Measurements from ENCODE around the gene TF.

Gene TF

DNA sequence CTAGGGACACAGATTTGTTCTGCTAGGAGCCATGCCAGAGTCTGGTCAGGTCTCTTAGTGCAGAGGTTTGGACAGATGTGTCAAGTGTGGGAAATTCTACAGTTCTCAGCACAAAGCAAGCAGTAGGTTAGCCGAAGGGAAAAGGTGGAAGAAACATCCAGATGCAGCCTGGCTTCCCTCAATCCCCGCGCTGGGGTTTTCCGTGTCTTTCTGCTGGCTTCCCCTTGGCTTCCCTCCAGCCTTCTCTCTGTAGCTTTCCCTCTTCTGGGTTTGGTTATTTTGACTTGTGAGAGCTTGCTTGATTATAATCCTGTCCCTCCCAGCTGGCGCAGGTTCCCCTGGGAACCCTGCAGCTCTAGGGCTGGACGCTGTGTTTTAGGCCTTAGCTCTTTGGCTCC, 4.1 kb downstream of the TF start:
- no peaks in the 10 kb centered on the region for H3K36me3 ChIP-seq (ENCODE audit: insufficient read depth, low read length)
- no peak for DNase-seq (ENCODE audit: low read depth, low spot score)
- H3K9me3 ChIP-seq (ENCODE audit: low read depth, low read length) = no peaks in the 10 kb centered on the region
- no peak for TF ChIP-seq EZH2 (IDR thresholded peaks at IDR 0.05)
- TF ChIP-seq FOXP2 (optimal IDR thresholded peaks at IDR 0.05; ENCODE audit: control extremely low read depth, extremely low read length, insufficient read depth) = no peak
- no peak for TF ChIP-seq POLR2AphosphoS5 (IDR thresholded peaks at IDR 0.05; ENCODE audit: borderline replicate concordance, low read depth, low read length)
- no peak overlapping the region for H3K9ac ChIP-seq (ENCODE audit: insufficient read length)
- H3K27ac ChIP-seq = no peak overlapping the region
- no peak overlapping the region for H3K4me3 ChIP-seq

DNA sequence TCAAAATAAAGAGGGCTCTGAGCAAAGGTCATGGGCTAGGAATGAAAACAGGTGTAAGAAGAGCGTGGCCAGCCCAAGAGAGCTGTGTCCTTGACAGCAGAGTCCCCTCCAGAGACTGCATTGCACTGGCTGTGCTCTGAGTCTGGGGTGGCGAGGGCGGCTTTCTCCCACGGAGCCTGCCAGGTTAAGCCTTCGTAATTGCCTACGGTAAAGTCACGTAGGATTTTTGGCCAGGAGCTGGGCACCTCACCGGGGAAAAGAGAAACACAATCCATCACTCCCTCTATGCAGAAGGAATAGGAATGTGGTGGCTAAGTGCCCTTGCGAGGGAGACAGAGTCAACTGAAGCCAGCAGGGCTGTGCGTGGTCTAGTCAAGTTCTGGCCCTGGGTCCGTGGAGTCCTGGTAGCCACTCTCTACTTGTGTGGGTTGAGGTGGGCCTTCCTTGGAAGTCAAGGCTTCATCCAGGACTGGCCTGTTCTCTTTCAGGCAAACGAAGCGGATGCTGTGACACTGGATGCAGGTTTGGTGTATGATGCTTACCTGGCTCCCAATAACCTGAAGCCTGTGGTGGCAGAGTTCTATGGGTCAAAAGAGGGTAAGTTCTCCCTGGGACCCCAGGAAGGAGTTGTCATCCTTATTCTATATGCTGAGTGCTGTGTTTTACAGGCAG, 7.0 kb downstream of the TF start:
- Histone ChIP-seq H3K36me3 (ENCODE audit: insufficient read depth, low read length) (no peaks in the 10 kb centered on the region), H3K4me3 (no peak overlapping the region), H3K27ac (no peak overlapping the region), H3K9ac (ENCODE audit: insufficient read length) (no peak overlapping the region), H3K9me3 (ENCODE audit: low read depth, low read length) (no peaks in the 10 kb centered on the region)
- TF ChIP-seq FOXP2 (optimal IDR thresholded peaks at IDR 0.05; ENCODE audit: control extremely low read depth, extremely low read length, insufficient read depth) (no peak), EZH2 (IDR thresholded peaks at IDR 0.05) (no peak), POLR2AphosphoS5 (IDR thresholded peaks at IDR 0.05; ENCODE audit: borderline replicate concordance, low read depth, low read length) (no peak)
- no peak for DNase-seq (ENCODE audit: low read depth, low spot score)

DNA sequence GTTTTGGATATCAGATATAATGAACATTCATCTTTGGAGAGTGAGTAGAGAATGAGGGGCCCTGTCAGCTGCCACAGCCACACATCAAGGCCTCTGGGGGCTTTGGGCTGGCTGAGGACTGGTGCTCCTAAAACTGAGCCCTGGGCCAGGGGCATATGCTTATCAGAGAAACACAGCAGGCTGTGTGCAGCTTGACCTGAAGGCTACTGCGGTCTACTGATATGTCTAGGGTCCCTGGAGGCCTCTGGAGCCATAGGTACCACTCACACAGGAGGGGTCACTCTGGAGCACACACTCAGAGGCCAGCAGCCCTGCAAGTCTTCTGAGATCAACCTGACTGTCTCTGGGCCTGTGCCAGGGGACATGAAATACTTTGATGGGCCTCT, 7.6 kb downstream of the TF start:
- no peak overlapping the region for H3K27ac ChIP-seq
- no peak for DNase-seq (ENCODE audit: low read depth, low spot score)
- TF ChIP-seq POLR2AphosphoS5 (IDR thresholded peaks at IDR 0.05; ENCODE audit: borderline replicate concordance, low read depth, low read length) (no peak), EZH2 (IDR thresholded peaks at IDR 0.05) (no peak), FOXP2 (optimal IDR thresholded peaks at IDR 0.05; ENCODE audit: control extremely low read depth, extremely low read length, insufficient read depth) (no peak)
- no peak overlapping the region for H3K4me3 ChIP-seq
- H3K9me3 ChIP-seq (ENCODE audit: low read depth, low read length) = no peaks in the 10 kb centered on the region
- no peaks in the 10 kb centered on the region for H3K36me3 ChIP-seq (ENCODE audit: insufficient read depth, low read length)
- H3K9ac ChIP-seq (ENCODE audit: insufficient read length) = no peak overlapping the region

DNA sequence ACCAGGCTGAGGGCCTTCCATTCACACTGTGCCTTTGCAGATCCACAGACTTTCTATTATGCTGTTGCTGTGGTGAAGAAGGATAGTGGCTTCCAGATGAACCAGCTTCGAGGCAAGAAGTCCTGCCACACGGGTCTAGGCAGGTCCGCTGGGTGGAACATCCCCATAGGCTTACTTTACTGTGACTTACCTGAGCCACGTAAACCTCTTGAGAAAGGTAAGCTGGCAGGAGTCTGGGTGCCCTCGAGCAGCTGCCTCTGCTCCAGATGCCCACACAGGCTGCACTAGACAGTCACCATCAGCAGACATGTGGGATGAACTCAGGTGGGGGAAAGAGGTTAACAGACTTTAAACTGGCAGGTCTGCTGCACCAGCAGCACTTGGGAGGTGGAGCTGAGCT, 8.3 kb downstream of the TF start:
- no peak overlapping the region for H3K9ac ChIP-seq (ENCODE audit: insufficient read length)
- no peak for TF ChIP-seq FOXP2 (optimal IDR thresholded peaks at IDR 0.05; ENCODE audit: control extremely low read depth, extremely low read length, insufficient read depth)
- no peak for TF ChIP-seq POLR2AphosphoS5 (IDR thresholded peaks at IDR 0.05; ENCODE audit: borderline replicate concordance, low read depth, low read length)
- TF ChIP-seq EZH2 (IDR thresholded peaks at IDR 0.05) = no peak
- no peak overlapping the region for H3K27ac ChIP-seq
- no peaks in the 10 kb centered on the region for H3K36me3 ChIP-seq (ENCODE audit: insufficient read depth, low read length)
- H3K9me3 ChIP-seq (ENCODE audit: low read depth, low read length) = no peaks in the 10 kb centered on the region
- no peak overlapping the region for H3K4me3 ChIP-seq
- DNase-seq (ENCODE audit: low read depth, low spot score) = no peak

DNA sequence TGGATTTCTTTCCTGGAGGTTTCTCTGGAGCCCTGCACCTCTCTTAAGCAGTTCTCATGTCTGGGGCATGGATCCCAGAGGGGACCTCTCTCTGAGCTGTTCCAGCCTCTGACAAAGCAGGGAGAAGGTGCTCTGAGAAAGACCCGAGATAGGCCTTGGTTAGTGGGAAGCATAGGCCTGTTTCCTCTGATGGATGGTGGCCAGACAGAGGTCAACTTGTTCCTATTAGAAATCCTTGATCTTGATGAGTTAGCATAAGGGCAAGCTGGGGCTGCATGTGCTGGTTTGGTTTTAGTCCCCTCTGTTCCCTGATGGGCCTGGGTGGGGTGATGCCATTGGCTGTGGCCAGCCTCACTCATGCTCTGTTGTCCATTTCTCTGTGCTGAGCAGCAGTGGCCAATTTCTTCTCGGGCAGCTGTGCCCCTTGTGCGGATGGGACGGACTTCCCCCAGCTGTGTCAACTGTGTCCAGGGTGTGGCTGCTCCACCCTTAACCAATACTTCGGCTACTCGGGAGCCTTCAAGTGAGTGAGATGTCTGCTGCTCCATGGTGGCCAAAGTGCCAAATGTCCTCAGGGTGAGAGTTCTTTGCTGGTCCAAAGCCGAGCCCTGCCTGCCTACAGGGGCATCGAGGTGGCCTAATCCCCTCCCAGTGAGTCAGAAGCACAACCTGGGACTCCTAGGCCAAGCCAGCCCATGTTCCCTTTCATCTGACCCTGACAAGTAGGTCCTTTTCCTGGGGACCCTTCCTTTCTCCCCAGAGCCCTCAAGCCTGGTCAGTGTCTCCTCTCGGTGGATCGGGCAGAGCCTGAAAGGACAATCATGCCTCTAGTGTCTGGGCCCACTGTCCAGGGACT, 9.0 kb downstream of the TF start:
- no peak overlapping the region for H3K27ac ChIP-seq
- no peak overlapping the region for H3K4me3 ChIP-seq
- DNase-seq (ENCODE audit: low read depth, low spot score) = no peak
- no peak overlapping the region for H3K9ac ChIP-seq (ENCODE audit: insufficient read length)
- no peaks in the 10 kb centered on the region for H3K36me3 ChIP-seq (ENCODE audit: insufficient read depth, low read length)
- no peaks in the 10 kb centered on the region for H3K9me3 ChIP-seq (ENCODE audit: low read depth, low read length)
- TF ChIP-seq FOXP2 (optimal IDR thresholded peaks at IDR 0.05; ENCODE audit: control extremely low read depth, extremely low read length, insufficient read depth) (no peak), EZH2 (IDR thresholded peaks at IDR 0.05) (no peak), POLR2AphosphoS5 (IDR thresholded peaks at IDR 0.05; ENCODE audit: borderline replicate concordance, low read depth, low read length) (no peak)

DNA sequence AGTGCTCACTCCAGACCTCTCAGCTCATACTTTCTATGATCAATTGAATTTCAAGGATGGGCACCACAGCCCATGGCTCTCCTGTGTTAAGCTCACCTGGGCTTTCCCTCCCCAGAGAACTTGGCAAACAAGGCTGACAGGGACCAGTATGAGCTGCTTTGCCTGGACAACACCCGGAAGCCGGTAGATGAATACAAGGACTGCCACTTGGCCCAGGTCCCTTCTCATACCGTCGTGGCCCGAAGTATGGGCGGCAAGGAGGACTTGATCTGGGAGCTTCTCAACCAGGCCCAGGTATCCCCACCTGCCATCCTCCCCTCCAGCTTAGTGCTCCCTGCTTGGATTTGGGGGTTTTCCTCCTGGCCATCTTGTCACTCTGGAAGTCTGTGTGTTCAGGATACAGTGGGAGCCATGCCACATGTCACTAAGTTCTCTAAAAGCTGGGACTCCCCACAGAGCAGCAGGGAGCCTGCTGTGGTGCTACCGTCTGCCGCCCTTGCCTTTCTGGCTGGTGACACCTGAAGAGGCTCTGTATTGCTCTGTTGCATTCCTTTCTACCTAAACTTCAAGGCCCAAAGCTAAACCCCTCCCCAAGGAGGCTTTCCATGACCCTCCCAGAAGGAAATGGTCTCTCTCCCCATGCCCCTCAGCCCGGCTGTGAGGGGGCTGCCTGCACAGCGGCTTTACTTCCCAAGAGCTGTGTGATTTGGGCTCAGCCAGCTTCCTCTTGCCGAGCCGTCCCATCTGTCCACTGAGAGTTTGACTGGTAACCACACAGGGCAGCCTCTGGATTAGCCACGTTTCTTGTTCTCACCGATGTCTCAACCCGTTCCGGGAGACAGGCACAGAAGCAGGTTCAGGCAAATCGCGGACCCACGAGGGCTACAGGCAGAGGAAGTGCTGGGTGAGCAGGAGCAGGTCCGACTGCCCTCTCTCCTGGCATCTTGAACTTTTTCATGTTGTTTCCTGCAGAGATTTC, 10.8 kb downstream of the TF start:
- no peak for TF ChIP-seq EZH2 (IDR thresholded peaks at IDR 0.05)
- no peak for TF ChIP-seq POLR2AphosphoS5 (IDR thresholded peaks at IDR 0.05; ENCODE audit: borderline replicate concordance, low read depth, low read length)
- no peak for TF ChIP-seq FOXP2 (optimal IDR thresholded peaks at IDR 0.05; ENCODE audit: control extremely low read depth, extremely low read length, insufficient read depth)
- H3K9ac ChIP-seq (ENCODE audit: insufficient read length) = no peak overlapping the region
- H3K36me3 ChIP-seq (ENCODE audit: insufficient read depth, low read length) = no peaks in the 10 kb centered on the region
- no peaks in the 10 kb centered on the region for H3K9me3 ChIP-seq (ENCODE audit: low read depth, low read length)
- no peak overlapping the region for H3K27ac ChIP-seq
- H3K4me3 ChIP-seq = no peak overlapping the region
- DNase-seq (ENCODE audit: low read depth, low spot score) = no peak

DNA sequence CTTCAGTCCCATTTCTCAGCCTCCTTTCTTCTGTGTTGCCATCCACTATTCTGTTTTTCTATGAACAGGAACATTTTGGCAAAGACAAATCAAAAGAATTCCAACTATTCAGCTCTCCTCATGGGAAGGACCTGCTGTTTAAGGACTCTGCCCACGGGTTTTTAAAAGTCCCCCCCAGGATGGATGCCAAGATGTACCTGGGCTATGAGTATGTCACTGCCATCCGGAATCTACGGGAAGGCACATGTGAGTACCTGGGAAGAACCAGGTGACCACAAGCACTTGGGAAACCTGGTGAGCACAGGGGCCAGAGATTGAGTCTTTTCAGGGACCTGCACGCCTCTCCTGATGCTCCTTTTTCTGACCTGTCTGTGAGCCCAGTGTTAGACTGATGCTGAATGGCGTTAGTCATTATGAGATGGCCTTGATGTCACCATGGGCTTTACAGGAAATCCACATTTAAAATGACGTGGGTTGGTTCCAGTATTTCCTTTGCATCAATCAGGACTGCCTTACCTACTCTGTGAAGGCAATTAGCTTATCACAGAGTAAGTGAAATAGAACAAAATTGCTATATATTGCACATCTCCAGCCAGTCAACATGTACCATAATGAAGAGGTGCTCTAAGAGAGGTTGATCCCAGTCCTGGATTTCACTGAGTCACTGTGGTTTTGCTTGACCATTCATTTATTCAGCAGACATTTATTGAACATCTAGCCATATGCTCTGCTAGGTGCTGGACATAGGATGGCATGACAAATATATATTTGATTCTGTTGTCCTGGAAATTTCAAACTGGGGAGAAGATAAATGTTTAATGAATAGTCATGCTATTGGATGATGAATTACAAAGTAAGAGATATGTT, 11.7 kb downstream of the TF start:
- Histone ChIP-seq H3K36me3 (ENCODE audit: insufficient read depth, low read length) (no peaks in the 10 kb centered on the region), H3K27ac (no peak overlapping the region), H3K4me3 (no peak overlapping the region), H3K9ac (ENCODE audit: insufficient read length) (no peak overlapping the region), H3K9me3 (ENCODE audit: low read depth, low read length) (no peaks in the 10 kb centered on the region)
- no peak for DNase-seq (ENCODE audit: low read depth, low spot score)
- TF ChIP-seq FOXP2 (optimal IDR thresholded peaks at IDR 0.05; ENCODE audit: control extremely low read depth, extremely low read length, insufficient read depth) = no peak
- no peak for TF ChIP-seq EZH2 (IDR thresholded peaks at IDR 0.05)
- no peak for TF ChIP-seq POLR2AphosphoS5 (IDR thresholded peaks at IDR 0.05; ENCODE audit: borderline replicate concordance, low read depth, low read length)
